ENCODE data around the gene RHBDL3.

The RHBDL3 gene

GRCh38 chr17:32266389-32267301, 1.0 kb downstream of the RHBDL3 start:
- DNase-seq, result no peak

- peak; percentile 50 for DNase-seq
These were observed 2.1 kb downstream of the RHBDL3 start for GRCh38 chr17:32267690-32268205.

- no peak for DNase-seq
These were observed 3.2 kb downstream of the RHBDL3 start for GRCh38 chr17:32268734-32269288.

- DNase-seq, result no peak
These were observed 3.7 kb downstream of the RHBDL3 start for GRCh38 chr17:32269377-32269776.

- no peak for DNase-seq
These were observed 6.2 kb downstream of the RHBDL3 start for GRCh38 chr17:32271844-32272243.

- DNase-seq, result no peak
These were observed 8.5 kb downstream of the RHBDL3 start for GRCh38 chr17:32274101-32274500.

- DNase-seq, result no peak
These were observed 9.0 kb downstream of the RHBDL3 start for GRCh38 chr17:32274643-32275042.

GRCh38 chr17:32275060-32276042, 9.7 kb downstream of the RHBDL3 start:
- DNase-seq, result peak; percentile 97

- no peak for DNase-seq
These were observed 10.6 kb downstream of the RHBDL3 start for GRCh38 chr17:32276171-32276601.

- peak; percentile 15 for DNase-seq
These were observed 11.7 kb downstream of the RHBDL3 start for GRCh38 chr17:32277284-32277683.

- DNase-seq, result no peak
These were observed 13.2 kb downstream of the RHBDL3 start for GRCh38 chr17:32278815-32279214.

- DNase-seq, result no peak
These were observed 14.5 kb downstream of the RHBDL3 start for GRCh38 chr17:32279891-32280716.

GRCh38 chr17:32281011-32281451, 15.4 kb downstream of the RHBDL3 start:
- no peak for DNase-seq

- DNase-seq, result peak; percentile 52
These were observed 18.1 kb downstream of the RHBDL3 start for GRCh38 chr17:32283745-32284201.

GRCh38 chr17:32285306-32285705, 19.7 kb downstream of the RHBDL3 start:
- DNase-seq, result no peak

- no peak for DNase-seq
These were observed 20.3 kb downstream of the RHBDL3 start for GRCh38 chr17:32285746-32286517.

GRCh38 chr17:32286518-32286900, 20.9 kb downstream of the RHBDL3 start:
- DNase-seq, result no peak

GRCh38 chr17:32287804-32288511, 22.3 kb downstream of the RHBDL3 start:
- DNase-seq, result no peak

- no peak for DNase-seq
These were observed 23.0 kb downstream of the RHBDL3 start for GRCh38 chr17:32288615-32289014.

- DNase-seq, result no peak
These were observed 23.9 kb downstream of the RHBDL3 start for GRCh38 chr17:32289471-32290070.

All from EL (cell line).